ENCODE measurements around the gene CHD1.

Gene CHD1

DNA sequence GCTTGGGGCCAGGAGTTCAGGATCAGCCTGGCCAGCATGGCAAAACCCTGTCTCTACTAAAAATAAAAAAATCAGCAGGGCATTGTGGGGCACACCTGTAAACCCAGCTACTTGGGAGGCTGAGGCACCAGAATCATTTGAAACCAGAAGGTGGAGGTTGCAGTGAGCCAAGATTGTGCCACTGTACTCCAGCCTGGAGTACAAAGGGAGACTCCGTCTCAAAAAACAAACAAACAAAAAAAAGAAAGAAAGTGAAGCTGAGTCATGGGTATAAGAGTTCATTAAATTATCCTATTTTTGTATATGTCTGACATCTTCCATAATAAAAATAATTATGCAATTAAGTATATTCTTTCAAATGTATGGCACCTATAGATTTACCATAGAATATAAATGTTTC, 37.2 kb downstream of the CHD1 start:
- no peak for DNase-seq

DNA sequence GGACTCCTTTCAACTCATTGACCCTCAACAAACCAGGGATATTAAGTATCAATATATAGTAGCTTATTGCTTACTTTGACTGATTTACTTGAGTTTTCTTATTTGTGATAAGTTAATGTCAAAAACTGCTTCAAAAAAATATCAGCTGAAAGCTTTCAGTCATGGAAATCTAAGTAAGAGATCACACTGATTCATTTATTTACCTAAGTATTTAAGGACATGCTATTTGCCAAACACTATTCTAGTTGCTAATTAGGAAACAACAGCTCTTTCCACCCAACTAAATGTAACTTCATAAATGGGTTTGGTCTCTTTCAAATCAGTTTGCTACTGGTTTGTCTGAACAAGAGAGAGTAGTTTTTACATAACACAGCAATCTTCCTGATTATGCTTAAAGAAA, 48.2 kb downstream of the CHD1 start:
- no peak for DNase-seq

DNA sequence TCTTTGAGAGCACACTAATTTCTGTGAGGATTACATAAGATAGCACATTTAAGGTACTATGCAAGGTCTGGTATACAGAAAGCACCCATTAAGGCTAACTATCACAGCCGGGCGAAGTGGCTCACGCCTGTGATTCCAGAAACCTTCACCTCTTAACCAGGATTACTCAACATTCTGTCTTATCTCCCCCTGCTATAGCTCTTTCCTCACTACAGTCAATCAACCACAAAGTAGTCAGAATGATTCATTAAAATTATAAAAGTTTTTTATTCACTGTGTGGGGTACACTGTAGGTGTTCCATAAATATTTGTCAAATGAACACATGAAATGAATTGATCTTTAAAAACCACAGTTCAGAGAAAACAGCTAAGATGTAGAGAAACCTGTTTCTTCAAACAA, 48.7 kb downstream of the CHD1 start:
- DNase-seq: no peak

DNA sequence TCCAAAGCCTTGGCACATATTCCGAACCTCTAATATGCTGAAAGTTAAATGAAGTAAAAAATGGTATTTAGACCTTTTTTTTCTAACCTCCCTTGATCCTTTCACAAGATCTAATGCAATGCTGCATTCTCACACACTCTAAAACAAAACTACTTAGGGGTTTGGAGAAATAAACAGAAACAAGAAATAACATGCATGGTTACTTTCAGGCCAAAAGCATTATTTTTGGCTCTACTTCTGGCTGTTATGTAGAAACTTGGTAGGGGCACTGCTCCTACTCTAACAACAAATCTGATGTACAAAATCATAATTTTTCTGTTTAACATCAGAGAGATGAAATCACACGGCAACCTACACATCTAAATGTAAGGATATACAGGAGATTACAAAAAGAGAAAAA, 51.2 kb downstream of the CHD1 start:
- no peak for DNase-seq

DNA sequence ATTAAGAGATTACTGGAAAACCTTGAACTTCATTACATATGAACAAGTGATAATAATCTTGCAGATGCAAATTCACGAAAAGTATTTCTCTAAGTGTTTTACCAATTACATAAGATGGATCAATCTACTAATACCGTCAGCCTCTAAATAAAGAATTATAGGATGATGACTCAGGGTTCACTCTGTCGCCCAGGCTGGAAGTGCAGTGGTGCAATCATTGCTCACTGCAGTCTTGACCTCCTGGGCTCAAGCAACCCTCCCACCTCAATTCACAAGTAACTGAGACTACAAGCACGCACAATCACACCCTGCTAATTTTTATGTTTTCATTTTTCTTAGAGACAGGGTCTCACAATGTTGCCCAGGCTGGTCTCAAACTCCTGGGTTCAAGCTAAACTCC, 56.1 kb downstream of the CHD1 start:
- DNase-seq: no peak

DNA sequence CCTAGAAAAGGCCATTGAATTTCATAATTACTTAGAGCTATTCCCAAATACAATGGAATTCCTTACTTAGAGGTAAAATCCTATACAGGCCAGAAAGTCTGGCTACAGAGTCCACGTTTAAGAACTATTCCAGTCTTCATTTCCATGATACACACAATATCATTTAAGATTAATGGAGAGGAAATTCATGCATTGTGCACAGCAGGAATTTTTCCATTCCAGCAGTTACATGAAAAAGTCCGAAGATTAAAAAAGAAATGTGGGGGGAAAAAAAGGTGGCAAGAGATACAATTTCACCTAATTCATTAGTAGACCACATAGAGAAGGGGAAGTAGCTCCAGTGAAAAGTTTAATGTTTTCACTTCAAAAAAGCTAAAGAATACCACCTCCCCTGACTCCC, 63.1 kb downstream of the CHD1 start:
- no peak for DNase-seq

DNA sequence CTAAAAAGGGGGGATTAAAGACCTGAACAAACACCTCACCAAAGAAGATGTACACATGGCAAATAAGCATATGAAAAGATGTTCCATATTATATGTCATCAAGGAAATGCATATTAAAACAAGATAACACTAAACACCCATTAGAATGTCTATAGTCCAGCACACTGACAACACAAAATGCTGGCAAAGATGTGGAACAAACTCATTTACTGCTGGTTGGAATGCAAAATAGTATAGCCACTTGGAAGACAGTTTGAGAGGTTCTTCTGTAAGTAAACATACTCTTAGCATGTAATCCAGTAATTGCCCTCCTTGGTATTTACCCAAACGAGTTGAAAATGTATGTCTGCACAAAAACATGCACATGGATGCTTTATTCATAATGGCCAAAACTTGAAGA, 81.8 kb downstream of the CHD1 start:
- DNase-seq: no peak

DNA sequence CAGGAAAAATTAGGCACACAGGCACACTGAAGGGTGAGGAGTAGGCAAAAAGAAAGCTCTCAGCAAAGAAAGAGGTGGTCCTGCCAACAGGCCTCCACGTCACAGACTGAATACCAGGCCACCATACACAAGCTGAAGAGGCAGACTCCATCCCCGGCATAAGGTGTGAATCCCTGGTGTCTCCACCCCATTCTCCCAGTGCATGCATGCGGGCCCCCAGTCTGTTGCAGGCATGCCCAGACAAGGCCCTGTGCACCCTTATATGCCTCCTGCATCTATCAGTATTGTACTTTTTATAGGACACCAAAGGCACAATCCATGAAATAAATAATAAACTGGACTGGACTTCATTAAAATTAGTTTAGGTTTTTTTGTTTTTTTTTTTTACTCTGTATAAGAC, 82.3 kb downstream of the CHD1 start:
- no peak for DNase-seq

DNA sequence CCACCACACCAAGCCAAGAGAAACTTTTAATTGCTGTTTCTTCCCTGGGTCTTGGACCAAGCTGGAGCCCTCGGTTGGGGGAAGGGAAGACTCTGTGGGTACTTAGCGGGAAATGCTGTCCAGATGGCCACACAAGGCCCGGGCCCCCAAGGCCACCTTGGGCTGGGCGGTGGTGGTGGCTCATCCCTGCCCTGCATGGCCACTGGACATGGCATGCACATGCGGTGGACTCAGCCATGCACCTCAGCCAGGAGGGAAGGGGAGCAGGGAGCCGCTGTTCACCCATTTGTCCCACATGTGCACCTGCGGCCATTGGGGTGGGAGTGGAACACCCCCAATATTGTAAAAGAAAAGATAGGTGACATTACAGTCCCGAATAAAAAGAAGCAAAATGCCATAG, 82.9 kb downstream of the CHD1 start:
- no peak for DNase-seq

DNA sequence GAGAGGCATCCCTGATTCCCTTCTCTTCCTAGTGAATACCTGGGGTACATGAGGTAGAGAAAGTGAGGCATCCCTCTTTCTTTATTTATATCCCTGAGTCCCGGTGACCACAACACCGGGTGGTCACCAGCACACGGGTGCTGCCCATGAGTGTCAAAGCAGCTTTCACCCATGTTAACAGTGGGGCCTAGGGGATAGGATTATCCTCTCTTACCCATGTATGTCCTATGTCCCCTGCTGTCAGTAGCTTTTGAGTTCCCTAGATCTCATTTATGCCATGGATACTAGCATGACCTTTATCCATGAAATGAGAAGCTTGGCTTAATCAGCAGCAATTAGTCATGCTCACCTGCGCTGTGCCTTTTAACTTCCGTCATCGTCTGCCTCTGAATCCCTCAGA, 83.9 kb downstream of the CHD1 start:
- no peak for DNase-seq

DNA sequence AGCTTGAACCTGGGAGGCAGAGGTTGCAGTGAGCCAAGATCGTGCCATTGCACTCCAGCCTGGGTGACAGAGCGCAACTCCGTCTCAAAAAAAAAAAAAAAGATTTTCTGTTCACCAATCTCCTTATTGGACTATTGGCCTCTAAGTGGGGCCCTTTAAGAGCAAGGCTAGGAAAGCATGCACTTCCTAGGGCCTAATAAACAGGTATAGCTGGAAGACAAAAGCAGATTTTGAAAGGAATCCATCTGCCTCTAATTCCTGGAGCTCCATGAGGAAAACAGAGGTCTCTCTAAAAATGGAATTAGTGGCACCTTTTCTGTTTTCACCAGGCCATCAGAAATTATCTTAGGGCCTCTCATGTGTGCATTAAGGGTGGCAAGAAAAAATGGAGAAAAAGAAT, 85.3 kb downstream of the CHD1 start:
- no peak for DNase-seq

DNA sequence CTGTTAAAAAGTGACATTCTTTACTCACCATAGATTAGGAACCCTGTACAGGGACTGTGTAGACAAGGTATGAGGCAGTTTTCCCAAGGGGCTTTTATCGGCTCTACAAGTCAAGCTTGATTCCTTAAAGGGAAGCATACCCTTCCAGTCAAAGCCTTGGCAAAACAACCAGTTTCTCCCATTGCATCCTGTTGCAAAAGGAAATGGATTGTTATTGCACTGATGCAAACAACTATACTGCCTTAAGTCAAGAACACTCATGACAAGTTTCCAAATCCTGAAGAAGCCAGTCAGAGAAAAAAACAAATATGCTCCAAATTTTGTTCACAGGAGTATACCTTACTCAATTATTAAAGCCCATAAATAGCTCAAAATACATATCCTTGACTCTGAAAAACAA, 87.9 kb downstream of the CHD1 start:
- DNase-seq: no peak

DNA sequence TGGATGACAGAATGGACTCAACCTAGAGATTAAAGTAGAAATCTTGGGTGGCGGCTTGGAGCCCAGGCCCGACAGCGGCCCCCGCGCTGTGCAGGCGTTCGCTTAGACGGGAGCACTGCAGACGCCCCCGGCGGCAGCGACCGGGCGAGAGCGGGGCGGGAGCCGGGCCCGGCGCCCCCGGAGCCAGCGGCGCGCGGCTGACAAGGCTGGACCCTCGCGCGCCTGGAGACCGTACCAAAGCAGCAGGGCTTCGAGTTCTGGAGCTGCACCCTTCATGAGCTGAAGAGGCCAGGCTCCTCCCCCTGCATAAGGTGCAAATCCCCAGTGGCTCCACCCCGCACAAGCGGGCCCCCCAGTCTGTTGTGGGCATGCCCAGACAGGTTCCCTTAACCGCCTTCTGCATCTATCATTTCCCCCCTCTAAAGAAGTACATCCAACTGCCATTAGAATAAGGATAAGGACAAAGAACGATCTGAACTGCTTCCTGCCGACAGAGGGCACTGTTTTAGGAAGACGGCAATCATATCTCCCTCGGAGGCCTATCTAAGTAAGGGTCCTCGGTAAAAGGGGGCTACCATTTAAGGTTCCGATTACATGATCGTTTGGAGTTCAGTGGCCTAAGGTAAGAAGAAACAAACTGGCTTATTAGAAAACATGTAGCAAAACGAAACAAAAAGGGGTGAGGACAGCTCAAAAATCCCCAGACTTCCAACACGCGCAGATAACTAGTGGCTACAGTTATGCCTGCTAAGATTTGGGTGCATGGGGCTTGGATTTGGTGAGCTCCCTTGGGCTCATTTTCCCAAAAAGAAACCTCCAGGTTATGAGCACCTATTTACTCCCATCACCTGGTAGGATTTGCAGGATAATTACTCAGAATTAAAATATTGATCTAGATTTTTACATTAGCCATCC, 89.1 kb downstream of the CHD1 start:
- DNase-seq: no peak

DNA sequence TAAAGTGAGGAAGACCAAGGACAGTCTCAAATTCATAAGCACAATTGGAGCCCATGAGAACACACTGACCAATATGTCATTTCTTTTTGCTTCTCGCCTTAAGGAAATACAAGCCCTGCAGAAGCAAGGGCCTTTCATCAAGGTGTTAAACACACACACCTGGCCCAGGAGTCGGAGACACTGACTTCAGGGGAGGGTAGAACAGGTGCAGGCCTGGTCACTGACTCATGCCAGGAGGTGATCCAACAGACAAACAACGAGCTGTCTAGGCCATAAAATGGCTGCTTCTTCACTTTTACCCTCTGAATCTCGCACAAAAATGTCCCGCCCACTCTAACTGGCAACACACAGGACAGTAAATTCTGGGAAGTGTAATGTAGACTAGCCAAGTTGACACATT, 92.6 kb downstream of the CHD1 start:
- DNase-seq: no peak

DNA sequence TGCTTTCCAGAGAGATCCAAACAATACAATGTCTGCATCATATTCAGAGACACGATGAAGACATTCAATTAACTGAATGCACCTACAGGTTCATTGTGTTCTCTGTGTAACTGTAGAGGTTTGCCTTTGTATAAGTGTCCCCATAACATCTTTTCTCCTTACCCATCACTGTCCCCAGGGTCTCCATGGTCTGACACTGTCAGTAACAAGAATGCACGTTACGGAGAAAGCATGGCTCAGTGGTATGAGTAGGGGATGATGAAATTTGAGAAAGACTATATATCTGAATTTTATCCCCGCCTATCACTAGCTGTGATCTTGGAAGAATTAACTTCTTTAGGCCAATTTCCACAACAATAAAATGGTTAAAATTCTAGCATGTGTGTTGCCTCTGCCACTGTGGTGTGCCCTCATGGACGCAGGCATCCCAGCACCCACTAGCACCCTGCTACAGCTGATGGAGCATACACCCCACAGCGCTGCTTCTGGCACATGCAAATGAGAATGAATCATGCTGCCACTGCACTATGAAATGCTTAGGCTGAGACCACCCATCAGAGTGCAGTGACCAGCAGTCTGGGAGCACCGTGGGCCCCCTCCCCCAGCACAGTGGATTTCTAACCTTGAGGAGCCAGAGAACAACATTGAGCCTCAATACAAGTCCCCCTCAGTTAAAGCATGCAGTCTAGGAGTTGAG, 101.1 kb downstream of the CHD1 start:
- DNase-seq: no peak

DNA sequence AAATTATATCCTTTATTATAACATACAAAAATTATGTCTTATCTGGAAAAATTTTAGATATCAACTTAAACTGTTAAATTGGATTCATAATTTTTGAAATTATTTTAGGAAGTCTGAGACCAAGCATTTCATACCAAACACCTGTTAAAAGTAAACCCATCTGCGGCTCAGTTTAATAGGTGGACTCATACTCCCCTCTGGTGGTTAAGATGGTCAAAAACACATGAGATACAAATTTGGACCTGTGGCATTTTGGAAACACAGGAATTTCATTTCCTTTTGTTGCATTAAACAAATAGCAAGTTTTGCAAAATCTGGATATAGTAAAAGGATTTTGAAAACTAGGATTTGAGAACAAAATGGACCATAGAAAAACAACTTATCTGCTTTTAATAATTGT, 101.6 kb downstream of the CHD1 start:
- DNase-seq: peak; percentile 15

DNA sequence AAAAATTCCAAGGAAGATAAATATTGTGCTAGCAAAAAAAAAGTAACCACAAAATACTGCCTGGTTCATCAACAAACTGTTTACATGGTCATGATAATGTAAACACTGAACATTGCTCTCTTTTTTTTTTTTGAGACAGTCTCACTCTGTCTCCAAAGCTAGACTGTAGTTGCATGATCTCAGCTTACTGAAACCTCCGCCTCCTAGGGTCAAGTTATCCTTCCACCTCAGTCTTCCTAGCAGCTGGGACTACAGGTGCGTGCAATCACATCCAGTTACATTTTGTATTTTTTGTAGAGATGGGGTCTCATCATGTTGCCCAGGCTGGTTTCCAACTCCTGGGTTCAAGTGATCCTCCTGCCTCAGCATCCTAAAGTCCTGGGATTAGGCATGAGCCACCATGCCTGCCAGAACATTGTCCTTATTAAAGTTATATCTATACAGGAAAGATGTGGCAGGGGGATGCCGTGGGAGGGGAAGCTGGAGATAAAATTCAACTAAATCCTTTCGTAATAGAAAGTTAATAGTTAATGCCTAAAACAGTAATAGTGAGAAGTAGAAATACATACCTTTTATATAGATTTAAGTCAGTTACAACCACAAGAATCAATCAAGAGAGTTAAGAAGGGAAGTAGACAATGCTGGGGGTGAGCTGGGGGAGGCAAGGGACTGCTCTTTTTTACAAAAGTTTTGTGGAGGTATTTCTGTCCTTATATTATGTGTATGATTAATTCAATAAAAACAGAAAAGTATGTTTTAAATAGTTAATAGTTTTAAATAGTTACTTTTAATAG, 103.0 kb downstream of the CHD1 start:
- DNase-seq: no peak

DNA sequence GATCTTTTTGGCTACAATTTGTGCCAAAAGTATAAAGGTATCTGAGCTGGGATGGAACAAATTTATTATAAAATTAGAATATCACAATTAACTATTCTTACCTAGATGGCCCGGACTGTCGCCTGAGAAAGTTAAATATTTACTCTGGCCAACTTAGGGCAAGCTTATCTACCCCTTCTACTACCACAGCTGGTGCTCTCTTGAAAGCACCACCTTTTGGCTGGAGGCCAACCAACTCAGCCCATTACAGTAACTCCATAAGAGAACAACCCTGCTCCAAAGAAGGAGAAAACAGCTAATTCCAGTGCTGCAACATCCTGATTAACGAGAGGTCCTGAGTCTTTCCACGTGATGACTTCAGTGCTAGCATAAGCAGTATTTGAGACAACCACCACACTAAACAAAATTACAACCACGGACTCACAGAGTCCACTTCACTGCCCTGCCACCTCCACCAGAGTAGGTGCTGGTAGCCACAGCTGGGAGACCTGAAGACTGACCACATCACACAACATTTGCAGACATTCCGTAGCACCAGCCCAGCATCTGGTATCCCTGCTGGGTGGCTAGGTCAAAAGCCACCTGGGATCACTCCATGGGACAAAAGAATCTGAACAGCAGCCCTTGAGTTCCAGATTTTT, 112.1 kb downstream of the CHD1 start:
- no peak for DNase-seq

DNA sequence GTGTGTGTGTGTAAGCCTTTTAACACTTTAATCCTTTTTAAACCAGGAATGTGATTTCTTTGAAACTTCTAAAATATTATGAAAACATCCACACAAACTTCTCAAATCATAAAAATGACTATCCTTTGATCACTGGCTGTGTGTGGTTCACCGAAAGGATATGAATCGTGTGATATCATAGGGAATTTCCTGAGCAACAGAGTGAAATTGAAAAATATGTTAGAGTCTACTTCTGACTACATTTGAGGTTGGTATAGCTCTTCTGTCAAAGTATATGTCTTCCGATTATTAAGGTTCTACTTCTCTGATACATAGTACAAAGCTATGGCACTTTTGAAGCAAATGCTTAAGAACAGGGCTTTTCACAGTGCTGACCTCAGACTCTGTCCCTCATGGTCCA, 115.1 kb downstream of the CHD1 start:
- DNase-seq: no peak

DNA sequence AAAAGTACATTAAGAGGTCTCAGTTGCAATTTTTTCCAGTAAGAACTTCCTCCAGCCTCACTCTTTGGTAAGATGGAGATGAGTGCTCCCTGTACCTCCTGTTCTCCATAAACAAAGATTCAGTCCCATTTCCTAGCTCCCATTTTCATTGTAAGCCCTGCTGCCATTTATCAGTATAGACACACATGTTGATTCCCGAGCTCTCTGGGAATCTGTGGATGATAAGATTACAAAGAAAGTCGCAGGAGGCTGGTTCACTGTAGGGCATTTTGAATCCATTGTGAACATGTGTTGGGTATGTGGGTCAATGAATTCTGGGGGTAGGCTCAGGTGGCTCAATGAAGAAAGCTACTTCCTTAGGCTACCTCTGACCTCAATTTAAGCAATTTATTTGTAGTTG, 118.6 kb downstream of the CHD1 start:
- no peak for DNase-seq

DNA sequence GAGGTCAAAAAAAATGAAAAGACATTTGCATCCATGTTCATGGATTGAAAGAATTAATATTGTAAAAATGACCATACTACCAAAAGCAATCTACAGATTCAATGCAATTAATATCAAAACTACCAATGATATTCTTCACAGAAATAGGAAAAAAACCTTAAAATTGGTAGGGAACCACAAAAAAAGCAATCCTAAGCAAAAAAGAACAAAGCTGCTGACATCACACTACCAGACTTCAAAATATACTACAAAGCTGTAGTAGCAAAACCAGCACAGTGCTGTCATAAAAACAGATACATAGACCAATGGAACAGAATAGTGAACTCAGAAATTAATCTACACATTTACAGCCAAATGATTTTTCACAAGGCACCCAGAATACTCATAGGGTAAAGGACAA, 121.0 kb downstream of the CHD1 start:
- no peak for DNase-seq

DNA sequence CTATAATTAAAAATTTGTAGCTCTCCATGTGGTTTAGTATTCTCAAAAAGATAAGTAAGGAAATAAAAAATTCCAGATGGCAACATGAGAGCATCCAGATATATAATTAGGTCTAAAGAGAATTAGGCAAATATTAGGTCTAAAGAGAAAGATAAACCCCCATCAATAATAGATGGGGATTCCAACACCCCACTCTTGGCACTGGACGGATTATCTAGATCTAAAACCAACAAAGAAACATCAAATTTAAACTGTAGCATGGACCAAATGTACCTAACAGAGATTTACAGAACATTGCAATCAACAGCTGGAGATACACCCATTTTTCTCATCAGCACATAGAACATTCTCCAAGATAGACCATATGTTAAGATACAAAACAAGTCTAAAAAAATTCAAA, 123.7 kb downstream of the CHD1 start:
- DNase-seq: no peak

DNA sequence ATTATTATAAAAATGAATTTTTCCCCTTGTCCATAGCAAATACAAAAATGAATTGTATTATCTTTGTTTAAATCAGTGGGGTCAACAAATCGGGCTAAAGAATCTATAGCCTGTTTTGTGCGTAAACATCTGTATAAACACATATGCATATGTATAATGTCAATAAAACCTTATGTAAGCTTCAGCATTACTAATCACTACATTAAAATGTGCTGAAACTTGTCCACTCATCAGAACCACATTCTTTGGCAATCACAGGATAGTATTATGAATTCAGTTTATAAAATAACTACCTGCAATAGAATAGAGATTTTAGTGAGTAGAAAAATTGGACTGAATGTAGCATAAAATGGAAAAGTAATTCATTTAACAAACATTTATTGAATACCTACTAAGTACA, 124.7 kb downstream of the CHD1 start:
- DNase-seq: no peak

Measured in CD4-positive, alpha-beta T cell treated with Interleukin-21 for 1 hour (primary cell).